Right kidney (tissue), 9 donors: ENCODE data around the gene RNGTT.
"Not testable (repeated sequence)": the region's sequence is repeated elsewhere in the genome, so short reads cannot be mapped to it uniquely, and the experiment has no call there.

Experiments
- DNase-seq: peaks from one replicate; pipeline ENCODE4 v3.0.0-alpha.2; 2016
- long read RNA-seq, 8 donors: transcript quantifications; one replicate each; lab custom pipeline, GENCODE V29; 2026

The RNGTT gene
- long read RNA-seq, donor 1, full-length matches to known transcripts = 3 of 3 reads
- long read RNA-seq, donor 1, partial matches to known transcripts = 0 of 3 reads
- long read RNA-seq, donor 1, other reads (novel, unspliced or antisense) = 0 of 3 reads
- long read RNA-seq, donor 2, full-length matches to known transcripts = 1 of 1 reads
- long read RNA-seq, donor 2, partial matches to known transcripts = 0 of 1 reads
- long read RNA-seq, donor 2, other reads (novel, unspliced or antisense) = 0 of 1 reads
- long read RNA-seq, donor 3, full-length matches to known transcripts = 3 of 3 reads
- long read RNA-seq, donor 3, partial matches to known transcripts = 0 of 3 reads
- long read RNA-seq, donor 3, other reads (novel, unspliced or antisense) = 0 of 3 reads
- long read RNA-seq, donor 4, full-length matches to known transcripts = 4 of 4 reads
- long read RNA-seq, donor 4, partial matches to known transcripts = 0 of 4 reads
- long read RNA-seq, donor 4, other reads (novel, unspliced or antisense) = 0 of 4 reads
- long read RNA-seq, donor 5, full-length matches to known transcripts = 1 of 1 reads
- long read RNA-seq, donor 5, partial matches to known transcripts = 0 of 1 reads
- long read RNA-seq, donor 5, other reads (novel, unspliced or antisense) = 0 of 1 reads
- long read RNA-seq, donor 6, full-length matches to known transcripts = 1 of 1 reads
- long read RNA-seq, donor 6, partial matches to known transcripts = 0 of 1 reads
- long read RNA-seq, donor 6, other reads (novel, unspliced or antisense) = 0 of 1 reads
- long read RNA-seq, donor 7, full-length matches to known transcripts = 2 of 2 reads
- long read RNA-seq, donor 7, partial matches to known transcripts = 0 of 2 reads
- long read RNA-seq, donor 7, other reads (novel, unspliced or antisense) = 0 of 2 reads
- long read RNA-seq, donor 8 = 0 reads

DNA sequence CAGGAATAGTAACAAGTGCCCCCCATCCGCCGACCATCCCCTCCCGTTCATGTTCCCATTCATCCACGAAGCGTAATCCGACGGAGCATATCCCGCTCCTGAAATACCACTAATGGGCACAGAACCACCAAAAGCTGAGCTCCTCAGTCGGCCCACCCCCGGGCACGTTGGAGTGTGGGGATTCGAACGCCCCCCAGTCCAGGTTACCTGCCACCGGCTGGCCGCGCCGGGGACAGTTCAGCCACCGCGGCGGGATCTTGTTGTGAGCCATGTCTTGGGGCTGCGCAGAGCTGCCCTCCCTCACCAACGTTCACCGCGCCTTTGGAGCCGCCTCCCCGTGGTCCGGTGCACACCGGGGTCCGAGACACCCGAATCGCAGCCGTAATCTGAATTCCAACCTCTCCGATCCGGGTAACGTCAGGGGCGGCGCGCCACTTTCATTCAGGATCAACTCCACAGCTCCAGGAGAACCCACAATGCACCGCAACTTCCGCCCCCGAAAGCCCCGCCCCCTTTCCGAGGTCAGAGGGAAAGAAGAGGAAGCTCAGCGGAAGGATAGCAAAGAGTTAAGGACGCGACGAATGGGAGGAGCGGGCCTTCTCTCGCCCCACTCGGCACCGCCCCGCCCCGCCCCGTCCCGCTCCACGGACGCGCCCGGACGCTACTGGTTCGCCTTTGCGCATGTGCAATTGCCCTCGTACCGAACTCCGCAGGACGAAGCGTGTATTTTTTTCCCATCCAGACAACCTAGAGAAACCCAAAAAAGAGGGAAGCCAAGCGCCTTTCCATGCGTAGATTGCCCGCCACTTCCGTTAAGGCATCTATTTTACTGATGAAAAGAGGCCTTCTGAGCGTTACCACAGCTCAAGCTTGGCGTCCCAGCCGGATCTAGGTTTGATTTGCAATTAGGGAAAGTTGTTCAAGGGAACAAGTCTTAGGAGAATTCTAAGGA is at the start of gene RNGTT:
RNGTT (minus strand) TSS at position 480 of the 952 bp plus-strand sequence; CDS start at position 271, 209 bp downstream.
- DNase-seq = peak; percentile 91

DNA sequence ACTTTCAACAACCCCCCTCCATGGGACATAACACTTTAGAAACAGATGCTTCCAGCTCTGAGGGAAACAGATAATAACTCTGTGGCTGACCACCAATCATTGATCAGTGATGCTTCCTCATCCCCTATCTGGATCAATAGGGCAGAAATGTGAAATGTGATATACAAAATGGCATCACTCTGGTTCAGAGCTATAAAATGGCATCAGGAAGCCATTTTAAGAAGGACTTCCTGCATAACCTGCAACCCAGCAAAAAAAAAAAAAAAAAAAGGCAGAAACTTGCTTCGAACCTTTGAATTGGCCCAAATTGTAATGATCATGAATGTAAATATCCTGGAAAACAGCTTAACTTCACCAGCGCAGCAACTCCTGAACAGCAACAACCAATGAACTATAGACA is 48.0 kb upstream of the RNGTT start:
- DNase-seq = no peak

DNA sequence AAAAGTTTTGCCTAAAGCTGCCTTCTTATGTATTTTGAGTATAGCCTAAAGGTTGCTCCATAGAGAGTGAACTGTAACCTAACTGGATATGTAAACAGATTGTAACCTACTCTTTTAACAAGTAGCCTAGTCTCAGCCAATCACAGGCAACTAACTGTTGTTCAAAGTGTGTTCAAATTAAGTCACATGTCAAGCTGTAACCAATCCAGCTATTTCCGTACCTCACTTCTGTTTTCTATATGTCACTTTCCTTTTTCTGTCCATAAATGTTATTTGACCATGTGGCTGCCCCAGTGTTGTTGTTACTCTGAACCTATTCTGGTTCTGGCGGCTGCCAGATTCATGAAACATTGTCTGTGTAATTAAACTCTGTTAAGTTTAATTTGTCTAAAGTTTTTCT is 47.4 kb upstream of the RNGTT start:
- no peak for DNase-seq

DNA sequence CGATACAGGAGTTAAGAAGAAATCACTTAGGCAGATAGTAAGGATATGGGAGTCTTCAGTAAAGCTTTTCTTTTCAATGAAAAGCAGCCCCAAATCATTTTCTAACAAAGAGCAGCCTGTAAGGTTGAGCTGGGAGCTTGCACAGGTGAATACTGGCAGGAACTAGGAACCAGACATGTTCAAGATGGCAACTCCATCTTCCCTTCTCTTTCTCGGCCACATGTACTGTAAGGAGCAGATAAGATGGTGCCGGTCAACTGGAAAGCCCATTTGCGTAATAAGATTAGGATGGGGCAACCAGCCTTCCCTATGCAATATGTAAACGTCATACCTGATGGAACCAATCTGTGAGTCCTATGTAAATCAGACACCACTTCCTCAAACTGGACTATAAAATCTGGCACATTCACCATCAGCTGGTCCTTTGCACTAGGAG is 46.2 kb upstream of the RNGTT start:
- DNase-seq = no peak

DNA sequence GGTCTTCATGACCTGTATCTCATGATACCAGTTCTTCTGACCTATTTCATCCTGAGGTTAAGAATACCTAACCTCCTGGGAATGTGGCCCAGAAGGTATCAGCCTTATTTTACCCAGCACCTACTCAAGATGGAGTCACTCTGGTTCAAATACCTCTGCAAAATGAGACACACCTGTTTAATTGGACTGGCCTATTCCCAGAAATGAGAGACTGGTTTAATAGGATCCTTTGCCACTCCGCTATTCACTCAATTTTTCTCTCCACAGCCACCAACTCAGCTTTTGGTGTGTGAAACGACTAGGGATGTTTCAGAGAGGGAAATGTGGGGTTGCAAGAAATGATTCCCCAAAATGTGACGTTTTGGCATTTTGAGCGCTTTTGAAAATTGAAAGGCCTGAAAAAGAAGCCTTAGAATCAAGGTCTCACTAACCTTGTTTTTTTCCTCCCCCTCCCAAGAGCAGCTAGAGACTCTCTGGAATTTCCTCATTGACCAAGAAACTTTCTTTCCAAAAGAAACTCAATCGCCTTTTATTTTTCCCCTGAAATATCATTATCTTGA is 45.5 kb upstream of the RNGTT start:
- no peak for DNase-seq

DNA sequence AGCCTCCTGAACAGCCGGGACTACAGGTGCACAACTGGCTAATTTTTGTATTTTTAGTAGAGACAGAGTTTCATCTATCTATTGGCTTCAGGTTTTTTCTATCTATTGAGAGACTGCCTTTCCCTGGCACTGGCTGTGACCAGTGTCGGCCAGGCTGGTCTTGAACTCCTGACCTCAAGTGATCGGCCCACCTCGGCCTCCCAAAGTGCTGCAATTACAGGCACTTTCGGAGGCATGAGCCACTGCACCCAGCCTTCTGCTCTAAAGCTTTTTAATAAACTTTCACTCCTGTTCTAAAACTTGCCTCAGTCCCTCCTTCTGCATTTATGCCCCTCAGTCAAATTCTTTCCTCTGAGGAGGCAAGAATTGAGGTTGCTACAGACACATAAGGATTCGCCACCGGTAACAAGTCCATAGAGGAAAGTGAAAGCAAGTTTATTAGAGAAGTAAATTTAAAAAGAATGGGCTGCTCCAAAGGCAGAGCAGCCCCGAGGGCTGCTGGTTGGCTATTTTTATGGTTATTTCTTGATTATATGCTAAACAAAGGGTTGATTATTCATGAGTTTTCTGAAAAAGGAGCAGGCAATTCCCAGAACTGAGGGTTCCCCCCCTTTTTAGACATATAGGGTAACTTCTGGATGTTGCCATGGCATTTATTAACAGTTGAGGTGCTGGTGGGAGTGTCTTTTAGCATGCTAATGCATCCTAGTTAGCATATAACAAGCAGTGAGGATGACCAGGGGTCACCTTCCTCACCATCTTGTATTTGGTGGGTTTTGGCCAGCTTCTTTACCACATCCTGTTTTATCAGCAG is 44.8 kb upstream of the RNGTT start:
- DNase-seq = no peak

DNA sequence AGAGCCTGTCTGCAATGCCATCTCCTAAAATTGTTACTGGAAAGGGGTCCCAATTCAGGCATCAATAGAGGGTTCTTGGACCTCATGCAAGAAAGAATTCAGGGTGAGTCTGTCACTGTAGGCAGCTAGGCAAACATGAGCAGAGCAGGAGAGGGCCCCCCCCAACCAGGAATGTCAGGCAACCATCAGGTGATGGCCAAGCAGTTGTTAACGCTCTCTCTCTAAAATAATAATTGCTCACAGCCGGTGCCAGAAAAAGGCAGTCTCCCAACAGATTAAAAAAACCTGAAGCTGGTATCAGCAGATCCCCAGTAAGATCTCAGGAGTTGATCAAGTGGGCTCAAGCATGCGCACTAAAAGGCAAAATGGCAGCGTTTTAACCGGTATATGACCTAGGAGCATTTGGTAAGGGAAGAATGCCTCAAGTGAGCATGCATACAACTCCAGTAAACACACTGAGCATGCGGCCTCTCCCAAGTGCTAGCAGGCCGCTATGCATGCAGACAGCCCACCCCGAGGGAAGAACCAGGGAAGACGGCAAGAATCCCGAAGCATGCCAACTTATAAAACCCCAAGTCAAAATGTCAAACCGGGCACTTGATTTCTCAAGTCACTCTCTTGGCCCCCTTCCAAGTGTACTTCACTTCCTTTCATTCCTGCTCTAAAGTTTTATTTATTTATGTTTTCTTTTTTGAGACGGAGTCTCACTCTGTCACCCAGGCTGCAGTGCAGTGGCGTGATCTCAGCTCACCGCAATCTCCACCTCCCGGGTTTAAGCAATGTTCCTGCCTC is 44.0 kb upstream of the RNGTT start:
- no peak for DNase-seq

DNA sequence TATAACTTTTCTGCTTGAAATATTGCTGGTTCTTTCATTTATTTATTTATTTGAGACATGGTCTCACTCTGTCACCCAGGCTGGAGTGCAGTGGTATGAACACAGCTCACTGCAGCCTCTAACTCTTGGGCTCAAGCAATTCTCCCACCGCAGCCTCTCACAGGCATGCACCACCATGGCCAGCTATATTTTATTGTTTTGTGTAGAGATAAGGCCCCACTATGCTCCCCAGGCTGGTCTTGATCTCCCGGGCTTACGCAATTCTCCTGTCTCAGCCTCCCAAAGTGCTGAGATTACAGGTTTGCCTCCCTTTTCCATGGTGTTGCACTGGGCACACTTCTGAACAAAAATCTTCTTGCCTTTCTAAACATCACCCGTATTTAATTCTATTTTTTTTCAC is 39.1 kb upstream of the RNGTT start:
- DNase-seq = no peak

DNA sequence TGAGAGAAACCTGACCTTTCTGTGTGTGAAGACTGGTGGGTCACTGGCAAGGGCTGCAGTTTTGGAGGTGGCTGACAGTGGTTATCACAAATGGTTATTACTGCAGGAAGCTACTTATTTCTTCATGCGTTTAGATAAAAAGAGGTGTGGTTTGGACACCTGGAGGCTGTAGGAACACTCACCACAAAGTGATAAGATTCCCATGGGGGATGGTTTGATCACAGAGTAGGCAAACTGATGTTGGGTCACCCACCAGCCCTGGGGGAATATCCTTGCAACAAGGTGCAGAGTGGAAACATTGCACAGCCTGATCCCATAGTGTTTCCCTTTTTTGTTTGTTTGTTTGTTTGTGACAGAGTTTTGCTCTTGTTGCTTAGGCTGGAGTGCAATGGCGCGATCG is 33.9 kb upstream of the RNGTT start:
- no peak for DNase-seq

DNA sequence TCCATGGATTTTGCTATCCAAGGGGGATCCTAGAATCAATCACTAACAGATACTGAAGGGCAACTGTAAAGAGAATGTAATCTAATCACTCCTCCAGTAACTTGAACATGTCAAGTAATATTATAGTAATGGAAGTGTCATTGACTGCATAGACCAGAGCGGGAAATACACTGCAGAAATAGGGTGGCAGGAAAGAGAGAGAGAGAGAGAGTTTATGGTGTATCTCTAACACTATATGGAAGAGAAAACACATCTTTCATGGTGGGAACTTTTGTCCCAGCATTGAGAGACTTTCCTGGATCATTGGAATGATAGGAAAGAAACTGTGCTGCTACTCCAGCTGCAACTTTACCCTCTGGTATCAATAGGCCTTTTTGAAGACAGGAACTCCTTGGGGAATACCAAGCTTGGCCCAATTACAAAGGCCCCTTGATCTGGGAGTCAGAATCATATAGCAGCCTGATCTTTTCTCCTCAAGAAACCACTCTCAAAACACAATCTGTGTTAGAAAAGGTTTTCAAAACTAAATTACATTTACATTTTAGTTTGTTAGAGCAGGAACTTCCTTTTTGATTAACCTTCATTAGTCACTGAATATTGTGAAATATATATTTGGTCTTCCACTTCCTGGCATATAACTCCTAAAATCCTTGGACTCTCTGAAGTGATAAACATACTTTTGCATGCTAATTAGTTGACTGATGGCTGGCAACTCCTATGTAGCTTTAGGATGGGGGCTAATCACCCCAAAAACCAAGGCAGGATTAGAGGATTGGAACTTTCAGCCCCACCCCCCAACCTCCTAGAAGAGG is 29.5 kb upstream of the RNGTT start:
- DNase-seq = no peak

DNA sequence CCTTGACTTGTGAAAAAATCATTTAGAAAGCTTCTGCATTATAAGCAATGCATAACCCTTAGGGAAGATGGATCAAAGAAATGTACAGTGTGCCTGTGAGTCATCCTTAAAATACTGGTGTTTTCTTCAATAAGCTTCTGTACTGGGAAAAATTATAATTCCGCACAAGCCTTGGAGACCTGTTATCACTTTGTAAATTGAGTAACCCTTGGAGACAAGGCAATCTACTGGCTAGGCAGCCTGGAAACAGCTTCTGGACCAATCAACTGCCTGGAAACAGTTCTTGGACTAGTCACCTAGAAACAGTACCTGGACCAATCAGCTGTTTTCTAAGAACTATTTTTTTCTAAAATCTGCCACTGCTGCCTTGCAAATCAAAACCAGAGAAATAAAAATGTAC is 25.8 kb upstream of the RNGTT start:
- no peak for DNase-seq

DNA sequence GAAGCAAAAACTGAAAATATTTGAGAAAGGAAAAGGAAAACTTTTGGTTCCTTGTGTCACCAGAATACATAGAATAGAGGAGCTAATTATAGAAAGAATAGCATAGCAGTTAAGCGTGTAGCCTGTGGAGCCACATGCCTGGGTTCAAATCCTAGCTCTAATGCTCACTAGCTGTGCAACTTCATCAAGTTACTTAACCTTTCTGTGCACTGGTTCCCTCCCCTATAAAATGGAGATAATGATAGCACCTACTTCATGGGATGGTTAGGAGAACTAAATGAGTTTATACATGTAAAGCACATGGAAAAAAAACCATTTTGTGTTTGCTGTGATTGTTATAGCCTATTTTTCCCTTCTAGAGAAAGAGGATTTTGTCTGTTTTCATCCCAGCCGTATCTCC is 24.5 kb upstream of the RNGTT start:
- no peak for DNase-seq

DNA sequence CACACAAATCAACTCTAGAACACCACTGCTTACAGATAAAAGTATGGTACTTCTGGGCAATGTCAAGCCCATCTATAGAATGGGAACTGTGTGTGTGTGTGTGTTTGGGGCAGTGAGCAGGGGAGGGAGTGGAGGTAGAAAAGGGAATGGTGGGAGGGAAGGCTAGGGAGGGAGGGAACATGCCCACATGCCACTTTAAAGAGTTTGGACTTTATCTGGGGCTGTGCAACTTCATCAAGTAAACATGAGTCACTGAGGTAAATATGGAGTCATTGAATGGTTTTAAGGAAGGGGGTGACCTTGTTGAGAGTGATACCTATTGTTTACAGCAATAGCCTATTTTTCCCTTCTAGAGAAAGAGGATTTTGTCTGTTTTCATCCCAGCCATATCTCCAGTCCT is 22.5 kb upstream of the RNGTT start:
- no peak for DNase-seq

DNA sequence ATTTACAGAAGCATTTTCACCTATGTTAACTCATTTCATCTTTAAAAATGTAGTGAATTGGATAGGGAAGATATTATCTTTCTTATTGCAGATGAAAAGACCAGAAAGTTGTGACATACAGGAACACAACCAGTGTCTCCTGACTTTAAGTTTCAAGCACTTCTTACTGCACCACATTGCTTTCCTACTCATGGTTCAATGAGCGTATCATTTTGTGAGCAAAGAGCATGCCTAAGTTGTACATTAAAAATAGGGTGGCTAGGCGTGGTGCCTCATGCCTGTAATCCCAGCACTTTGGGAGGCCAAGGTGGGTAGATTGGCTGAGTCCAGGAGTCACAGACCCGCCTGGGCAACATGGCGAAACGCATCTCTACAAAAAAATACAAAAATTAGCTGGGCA is 21.2 kb upstream of the RNGTT start:
- DNase-seq = no peak

DNA sequence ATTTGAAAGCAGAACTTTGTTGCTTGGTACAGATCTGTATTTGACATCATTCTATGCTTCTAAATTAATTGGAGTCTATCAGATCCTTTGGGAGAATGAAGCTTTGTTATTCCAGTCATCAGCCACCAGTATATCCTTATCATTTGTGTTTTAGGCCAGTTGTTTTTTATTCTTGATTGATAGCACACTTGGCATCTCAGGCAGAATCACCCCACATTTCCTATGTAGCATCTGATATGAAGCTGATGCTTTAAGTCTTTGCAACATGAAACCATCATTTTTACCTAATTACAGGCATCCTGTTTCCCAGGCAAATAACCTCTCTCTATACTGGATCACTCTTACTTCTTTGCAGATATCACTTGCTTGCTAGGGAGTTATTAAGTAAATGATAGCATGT is 20.7 kb upstream of the RNGTT start:
- no peak for DNase-seq

DNA sequence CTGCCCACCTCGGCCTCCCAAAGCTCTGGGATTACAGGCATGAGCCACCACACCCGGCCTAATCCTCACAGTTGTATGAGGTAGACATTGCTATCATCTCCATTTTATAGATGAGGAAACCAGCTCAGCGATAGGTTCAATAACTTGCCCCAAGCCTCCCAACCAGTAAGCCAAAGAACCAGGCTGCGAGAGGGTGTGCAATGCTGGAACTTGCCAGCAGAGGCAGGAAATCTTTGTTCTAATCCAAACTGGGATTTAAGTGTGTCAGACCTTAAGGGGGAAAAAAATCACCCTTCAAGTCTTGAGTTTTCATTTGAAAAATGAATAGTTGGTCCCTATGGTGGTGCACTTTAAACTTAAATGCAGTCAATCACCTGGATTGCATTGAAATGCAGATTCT is 20.1 kb upstream of the RNGTT start:
- no peak for DNase-seq

DNA sequence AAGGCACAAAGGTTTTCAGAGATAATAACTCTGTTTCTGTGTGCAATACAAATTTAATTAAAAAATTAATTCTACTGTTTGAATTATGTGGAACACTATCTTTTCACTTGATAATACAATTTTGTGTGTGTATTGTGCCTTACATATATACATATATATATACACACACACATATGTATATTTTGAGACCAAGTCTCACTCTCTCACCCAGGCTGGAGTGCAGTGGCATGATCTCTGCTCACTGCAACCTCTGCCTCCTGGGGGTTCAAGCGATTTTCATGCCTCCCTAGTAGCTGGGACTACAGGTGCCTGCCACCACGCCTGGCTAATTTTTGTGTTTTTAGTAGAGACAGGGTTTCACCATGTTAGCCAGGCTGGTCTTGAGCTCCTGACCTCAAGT is 19.7 kb upstream of the RNGTT start:
- not testable (repeated sequence) for DNase-seq

DNA sequence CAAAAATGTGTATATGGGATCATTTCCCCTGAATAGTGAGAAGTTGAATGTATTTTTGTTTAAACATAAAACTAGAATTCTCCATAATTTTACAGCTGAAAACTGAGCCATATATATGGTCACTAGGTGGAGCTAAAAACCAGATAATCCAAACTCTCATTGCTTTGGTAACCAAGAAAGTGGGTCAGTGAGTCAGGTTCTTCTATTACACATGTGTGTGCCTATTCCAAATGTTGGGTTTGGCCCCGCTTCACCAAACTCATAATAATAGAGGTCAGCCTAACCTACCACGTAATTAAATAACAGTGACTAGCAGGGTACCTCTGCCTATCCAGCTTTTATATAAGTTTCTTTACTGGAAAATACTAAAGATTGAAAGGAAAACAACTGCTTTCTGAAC is 19.3 kb upstream of the RNGTT start:
- no peak for DNase-seq

DNA sequence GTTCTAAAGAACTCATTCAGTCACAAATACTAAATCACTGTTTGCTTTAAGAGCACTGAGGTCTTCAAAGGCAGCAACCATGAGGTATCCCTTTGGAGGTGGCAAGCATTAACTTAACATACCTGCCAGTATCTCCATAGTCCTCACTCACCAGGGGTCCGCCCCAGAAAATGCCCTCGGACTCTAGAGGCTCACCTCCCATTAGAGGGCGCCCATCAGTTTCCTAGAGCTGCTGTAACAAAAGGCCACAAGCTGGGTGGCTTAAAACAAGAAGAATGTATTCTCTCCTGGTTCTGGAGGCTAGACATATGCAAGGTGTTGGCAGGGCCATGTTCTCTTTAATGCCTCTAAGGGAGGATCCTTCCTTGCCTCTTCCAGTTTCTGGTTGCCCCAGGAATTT is 12.0 kb upstream of the RNGTT start:
- no peak for DNase-seq
